GM12878 (cell line): ENCODE results near the gene SIAH2. TPM values are rescaled to one million over a fixed set of nuclear protein-coding genes. Genes with fewer than 3 reads are reported as not detected.

ENCODE experiments used
- BACH1 ChIP-seq: fragments of 450-650 bp; IDR thresholded peaks from 2 replicates; pipeline ENCODE4 v1.6.1; 2017; ENCODE audit warnings: mild to moderate bottlenecking, borderline replicate concordance
- BHLHE40 ChIP-seq, 2 experiments: fragments of 450-650 bp in 1 of 2; IDR thresholded peaks; 2 replicates each; pipeline ENCODE4 v1.6.1; 2011 to 2017; ENCODE audit warnings: low read depth in 2 of 2, borderline replicate concordance in 1 of 2, improper control_type of control experiment in 1 of 2, low read length in 1 of 2, mild to moderate bottlenecking in 1 of 2
- CBX3 ChIP-seq: fragments of 200-600 bp; sonication (generic); IDR thresholded peaks from 2 replicates; pipeline ENCODE4 v1.6.1; 2016; ENCODE audit warnings: low read depth, borderline replicate concordance
- CHD2 ChIP-seq: IDR thresholded peaks from 2 replicates; pipeline ENCODE4 v1.6.1; 2011; ENCODE audit warnings: low read depth, low read length, improper control_type of control experiment, borderline replicate concordance
- FOS ChIP-seq: IDR thresholded peaks from 3 replicates; pipeline ENCODE4 v1.6.1; 2011; ENCODE audit warnings: borderline replicate concordance; ENCODE audit not compliant: insufficient read length; ENCODE audit errors: extremely low read depth
- GATAD2B ChIP-seq: fragments of 450-650 bp; conservative IDR thresholded peaks from 2 replicates; pipeline ENCODE4 v1.6.1; 2017; ENCODE audit warnings: low read depth, mild to moderate bottlenecking, moderate library complexity
- KAT2A ChIP-seq: conservative IDR thresholded peaks from 2 replicates; pipeline ENCODE4 v1.6.1; 2011; ENCODE audit warnings: low read depth, low read length; ENCODE audit not compliant: control insufficient read depth
- LARP7 ChIP-seq: fragments of 450-650 bp; IDR thresholded peaks from 2 replicates; pipeline ENCODE4 v1.6.1; 2017; ENCODE audit warnings: mild to moderate bottlenecking
- NBN ChIP-seq: fragments of 450-650 bp; IDR thresholded peaks from 2 replicates; pipeline ENCODE4 v1.6.1; 2016
- NFIC ChIP-seq: IDR thresholded peaks from 2 replicates; pipeline ENCODE4 v1.6.1; 2012; ENCODE audit warnings: low read depth, mild to moderate bottlenecking, inconsistent platforms, low read length, moderate library complexity
- NFYA ChIP-seq: IDR thresholded peaks from 2 replicates; pipeline ENCODE4 v1.6.1; 2011; ENCODE audit warnings: low read depth, mild to moderate bottlenecking, low read length, improper control_type of control experiment, borderline replicate concordance
- NFYB ChIP-seq: IDR thresholded peaks from 2 replicates; pipeline ENCODE4 v1.6.1; 2011; ENCODE audit warnings: low read depth, mild to moderate bottlenecking, low read length, improper control_type of control experiment, moderate library complexity; ENCODE audit not compliant: insufficient read depth
- POLR2A ChIP-seq: IDR thresholded peaks from 2 replicates; pipeline ENCODE4 v1.6.1; 2011; ENCODE audit warnings: low read depth, mild to moderate bottlenecking, low read length
- POLR2AphosphoS5 ChIP-seq: IDR thresholded peaks from 2 replicates; pipeline ENCODE4 v1.6.1; 2011; ENCODE audit warnings: mild to moderate bottlenecking, low read length, inconsistent platforms
- RAD51 ChIP-seq: fragments of 450-650 bp; IDR thresholded peaks from 2 replicates; pipeline ENCODE4 v1.6.1; 2016; ENCODE audit warnings: moderate library complexity, mild to moderate bottlenecking, inconsistent platforms
- RCOR1 ChIP-seq: conservative IDR thresholded peaks from 2 replicates; pipeline ENCODE4 v1.6.1; 2012; ENCODE audit warnings: low read depth, low read length, improper control_type of control experiment
- SIX5 ChIP-seq: IDR thresholded peaks from 2 replicates; pipeline ENCODE4 v1.6.1; 2011; ENCODE audit warnings: mild to moderate bottlenecking, low read depth, low read length, moderate library complexity; ENCODE audit not compliant: severe bottlenecking
- SP1 ChIP-seq: IDR thresholded peaks from one replicate; pipeline ENCODE4 v1.6.1; 2011; ENCODE audit warnings: low read depth, low read length
- SPI1 ChIP-seq: IDR thresholded peaks from 2 replicates; pipeline ENCODE4 v1.6.1; 2011; ENCODE audit warnings: low read depth, mild to moderate bottlenecking, low read length, moderate library complexity, borderline replicate concordance; ENCODE audit not compliant: insufficient read depth
- SREBF1 ChIP-seq: IDR thresholded peaks from 2 replicates; pipeline ENCODE4 v1.6.1; 2012; ENCODE audit warnings: mild to moderate bottlenecking, low read length
- SRF ChIP-seq, 2 experiments: IDR thresholded peaks; 2 replicates each; pipeline ENCODE4 v1.6.1; 2011; ENCODE audit warnings: low read depth in 2 of 2, low read length in 2 of 2, mild to moderate bottlenecking in 1 of 2, moderate library complexity in 1 of 2
- SUZ12 ChIP-seq: fragments of 200-600 bp; sonication (generic); IDR thresholded peaks from one replicate; pipeline ENCODE4 v1.6.1; 2018; ENCODE audit warnings: antibody characterized with exemption, mild to moderate bottlenecking; ENCODE audit not compliant: unreplicated experiment
- TARDBP ChIP-seq: IDR thresholded peaks from 2 replicates; pipeline ENCODE4 v1.6.1; 2016; ENCODE audit warnings: borderline replicate concordance
- TCF3 ChIP-seq: IDR thresholded peaks from 2 replicates; pipeline ENCODE4 v1.6.1; 2012; ENCODE audit warnings: low read depth, mild to moderate bottlenecking, low read length, borderline replicate concordance; ENCODE audit not compliant: insufficient read depth
- YY1 ChIP-seq: IDR thresholded peaks from 2 replicates; pipeline ENCODE4 v1.6.1; 2011; ENCODE audit warnings: low read depth, mild to moderate bottlenecking, low read length
- ZNF24 ChIP-seq: fragments of 450-650 bp; IDR thresholded peaks from 2 replicates; pipeline ENCODE4 v1.6.1; 2017; ENCODE audit warnings: antibody characterized with exemption, mild to moderate bottlenecking
- ZSCAN29 ChIP-seq: fragments of 450-650 bp; IDR thresholded peaks from 2 replicates; pipeline ENCODE4 v1.6.1; 2017; ENCODE audit warnings: mild to moderate bottlenecking, moderate library complexity
- polyA plus RNA-seq, 11 experiments: library from polyadenylated mRNA; depleted of rRNA in 4 of 11; unstranded in 6 of 11; stranded (reverse) in 5 of 11; fragments of >200 nt; fragmentation: Nextera tagmentation in 4 of 11; fragmentation: Illumina TruSeq in 1 of 11; extraction: Ambion mirVana in 4 of 11; extraction: Trizol in 1 of 11; gene quantifications; 1 replicate in 1 of 11; 2 replicates in 10 of 11; pipeline versions ENCODE4 v1.2.1 to v1.2.3, GENCODE V29; 2011 to 2016; ENCODE audit warnings: inconsistent platforms in 2 of 11, missing spikeins in 2 of 11, low read depth in 1 of 11
- total RNA-seq, 4 experiments: library from RNA; depleted of rRNA in 3 of 4; stranded (reverse); fragments of >200 nt in 3 of 4; fragmentation: Illumina TruSeq in 1 of 4; extraction: Trizol in 1 of 4; gene quantifications; 2 replicates each; pipeline versions ENCODE4 v1.2.1 to v1.2.3, GENCODE V29; 2013 to 2021
- TF ChIP-seq, protein P1 (sequence below): fragments of 450-650 bp; IDR thresholded peaks from 2 replicates; pipeline ENCODE4 v1.6.1; 2016; ENCODE audit warnings: mild to moderate bottlenecking
- TF ChIP-seq, protein P2 (sequence below): fragments of 450-650 bp; IDR thresholded peaks from 2 replicates; pipeline ENCODE4 v1.6.1; 2017; ENCODE audit warnings: borderline replicate concordance
- TF ChIP-seq, protein P3 (sequence below): IDR thresholded peaks from 2 replicates; pipeline ENCODE4 v1.6.1; 2011; ENCODE audit warnings: mild to moderate bottlenecking, low read depth, low read length, moderate library complexity; ENCODE audit not compliant: insufficient replicate concordance

The SIAH2 gene
- total and polyA plus RNA-seq, 10 of the 15 experiments (the other 5 are each of a cell fraction or from before 2014, with no cell fraction given): 3.3 to 51.5 (median 29.7) TPM

DNA sequence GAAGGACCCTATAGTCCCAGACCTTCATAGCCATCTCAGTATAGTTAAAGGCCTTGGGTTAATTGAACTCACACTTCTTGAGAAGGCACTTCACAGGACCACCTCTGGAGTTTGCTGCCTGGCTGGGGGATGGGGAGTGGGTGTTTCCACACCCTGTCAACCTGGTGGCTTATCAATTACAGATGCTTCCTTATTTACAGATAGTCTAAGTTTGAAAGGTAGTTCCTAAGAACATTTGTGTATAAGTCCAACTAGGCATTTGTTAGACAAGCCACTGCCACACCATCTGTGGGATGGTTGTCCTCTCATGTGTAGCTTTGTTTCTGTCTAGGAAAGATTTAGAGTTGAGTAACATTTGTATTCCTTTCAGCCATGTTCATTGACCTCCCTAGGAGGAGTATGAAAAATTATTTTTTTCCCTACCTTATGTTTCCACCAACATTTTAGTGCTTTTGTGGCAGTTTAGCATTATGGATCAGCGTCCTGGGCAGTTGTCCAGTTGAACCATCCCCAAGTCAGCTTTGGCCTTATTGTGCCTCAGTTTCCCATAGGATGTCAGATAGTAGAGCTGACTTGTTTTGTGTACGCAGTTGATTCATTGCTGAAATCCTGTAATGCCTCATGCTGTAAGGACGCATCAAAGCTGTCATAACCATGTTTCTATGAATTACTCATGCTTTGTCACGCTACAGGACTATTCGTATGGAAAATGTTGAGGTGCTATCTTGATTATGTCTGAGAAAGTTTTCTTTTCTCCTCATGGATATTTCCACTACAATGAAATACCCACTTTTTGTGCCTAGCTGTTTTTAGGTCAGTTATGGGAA is 21.2 kb upstream of the SIAH2 start (continued):
- no peak for TF ChIP-seq TARDBP
- no peak for TF ChIP-seq SUZ12
- TF ChIP-seq SRF (IDR thresholded peaks at IDR 0.05; ENCODE audit: low read depth in 2 of 2, low read length in 2 of 2): peak in 1 of 2 experiments; percentile 78; a peak in 2 of 4 replicates
- peak; percentile 75; the same call in 1 of the 2 replicates for TF ChIP-seq TCF3
- TF ChIP-seq BHLHE40 (IDR thresholded peaks at IDR 0.05; ENCODE audit: borderline replicate concordance in 1 of 2, low read depth in 2 of 2, low read length in 1 of 2): no peak
- TF ChIP-seq GATAD2B: no peak
- TF ChIP-seq, protein P1, sequence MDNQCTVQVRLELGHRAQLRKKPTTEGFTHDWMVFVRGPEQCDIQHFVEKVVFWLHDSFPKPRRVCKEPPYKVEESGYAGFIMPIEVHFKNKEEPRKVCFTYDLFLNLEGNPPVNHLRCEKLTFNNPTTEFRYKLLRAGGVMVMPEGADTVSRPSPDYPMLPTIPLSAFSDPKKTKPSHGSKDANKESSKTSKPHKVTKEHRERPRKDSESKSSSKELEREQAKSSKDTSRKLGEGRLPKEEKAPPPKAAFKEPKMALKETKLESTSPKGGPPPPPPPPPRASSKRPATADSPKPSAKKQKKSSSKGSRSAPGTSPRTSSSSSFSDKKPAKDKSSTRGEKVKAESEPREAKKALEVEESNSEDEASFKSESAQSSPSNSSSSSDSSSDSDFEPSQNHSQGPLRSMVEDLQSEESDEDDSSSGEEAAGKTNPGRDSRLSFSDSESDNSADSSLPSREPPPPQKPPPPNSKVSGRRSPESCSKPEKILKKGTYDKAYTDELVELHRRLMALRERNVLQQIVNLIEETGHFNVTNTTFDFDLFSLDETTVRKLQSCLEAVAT: no peak
- no peak for TF ChIP-seq KAT2A
- no peak for TF ChIP-seq CHD2
- peak; percentile 24 for TF ChIP-seq SP1
- TF ChIP-seq NFIC: peak; percentile 99
- no peak for TF ChIP-seq NFYB
- no peak for TF ChIP-seq POLR2AphosphoS5
- TF ChIP-seq RCOR1: no peak
- no peak for TF ChIP-seq ZNF24
- no peak for TF ChIP-seq NBN
- no peak for TF ChIP-seq RAD51
- no peak for TF ChIP-seq YY1
- TF ChIP-seq CBX3: no peak
- TF ChIP-seq ZSCAN29: no peak
- no peak for TF ChIP-seq SIX5
- no peak for TF ChIP-seq SREBF1
- TF ChIP-seq NFYA: no peak
- TF ChIP-seq, protein P2, sequence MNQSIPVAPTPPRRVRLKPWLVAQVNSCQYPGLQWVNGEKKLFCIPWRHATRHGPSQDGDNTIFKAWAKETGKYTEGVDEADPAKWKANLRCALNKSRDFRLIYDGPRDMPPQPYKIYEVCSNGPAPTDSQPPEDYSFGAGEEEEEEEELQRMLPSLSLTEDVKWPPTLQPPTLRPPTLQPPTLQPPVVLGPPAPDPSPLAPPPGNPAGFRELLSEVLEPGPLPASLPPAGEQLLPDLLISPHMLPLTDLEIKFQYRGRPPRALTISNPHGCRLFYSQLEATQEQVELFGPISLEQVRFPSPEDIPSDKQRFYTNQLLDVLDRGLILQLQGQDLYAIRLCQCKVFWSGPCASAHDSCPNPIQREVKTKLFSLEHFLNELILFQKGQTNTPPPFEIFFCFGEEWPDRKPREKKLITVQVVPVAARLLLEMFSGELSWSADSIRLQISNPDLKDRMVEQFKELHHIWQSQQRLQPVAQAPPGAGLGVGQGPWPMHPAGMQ: no peak
- TF ChIP-seq FOS: no peak
- TF ChIP-seq BACH1: no peak; the same call in 1 of the 2 replicates
- no peak for TF ChIP-seq SPI1
- no peak for TF ChIP-seq POLR2A
- TF ChIP-seq, protein P3, sequence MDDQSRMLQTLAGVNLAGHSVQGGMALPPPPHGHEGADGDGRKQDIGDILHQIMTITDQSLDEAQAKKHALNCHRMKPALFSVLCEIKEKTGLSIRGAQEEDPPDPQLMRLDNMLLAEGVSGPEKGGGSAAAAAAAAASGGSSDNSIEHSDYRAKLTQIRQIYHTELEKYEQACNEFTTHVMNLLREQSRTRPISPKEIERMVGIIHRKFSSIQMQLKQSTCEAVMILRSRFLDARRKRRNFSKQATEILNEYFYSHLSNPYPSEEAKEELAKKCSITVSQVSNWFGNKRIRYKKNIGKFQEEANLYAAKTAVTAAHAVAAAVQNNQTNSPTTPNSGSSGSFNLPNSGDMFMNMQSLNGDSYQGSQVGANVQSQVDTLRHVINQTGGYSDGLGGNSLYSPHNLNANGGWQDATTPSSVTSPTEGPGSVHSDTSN: no peak
- no peak for TF ChIP-seq LARP7
